Measurements from ENCODE around the gene LRP1B.

Gene LRP1B

GRCh38 chr2:140529706-140530105 is 1601.1 kb downstream of the LRP1B start:
- Histone ChIP-seq H3K27ac (ENCODE audit: low read depth, low read length, poor library complexity, severe bottlenecking) (no peak overlapping the region), H3K9ac (ENCODE audit: low read length) (no peak overlapping the region), H3K27me3 (ENCODE audit: insufficient read depth, low read length) (no peaks in the 10 kb centered on the region), H2AFZ (ENCODE audit: low read length) (no peak overlapping the region), H3K9me2 (ENCODE audit: low read depth, low read length) (no peaks in the 10 kb centered on the region), H3K4me3 (ENCODE audit: low read depth, low read length, poor library complexity, severe bottlenecking) (no peak overlapping the region), H3K4me1 (ENCODE audit: insufficient read depth, low read length, severe bottlenecking) (no peaks in the 10 kb centered on the region), H3K9me3 (ENCODE audit: low read length) (no peaks in the 10 kb centered on the region), H3K36me3 (ENCODE audit: insufficient read depth, low read length) (no peaks in the 10 kb centered on the region), H3K79me2 (ENCODE audit: insufficient read depth, low read length) (no peaks in the 10 kb centered on the region), H3F3A (ENCODE audit: insufficient read depth, low read length) (no peaks in the 10 kb centered on the region), H4K20me1 (ENCODE audit: insufficient read depth, low read length) (no peaks in the 10 kb centered on the region), H3K4me2 (ENCODE audit: low read length) (no peak overlapping the region)
- TF ChIP-seq, protein P1, sequence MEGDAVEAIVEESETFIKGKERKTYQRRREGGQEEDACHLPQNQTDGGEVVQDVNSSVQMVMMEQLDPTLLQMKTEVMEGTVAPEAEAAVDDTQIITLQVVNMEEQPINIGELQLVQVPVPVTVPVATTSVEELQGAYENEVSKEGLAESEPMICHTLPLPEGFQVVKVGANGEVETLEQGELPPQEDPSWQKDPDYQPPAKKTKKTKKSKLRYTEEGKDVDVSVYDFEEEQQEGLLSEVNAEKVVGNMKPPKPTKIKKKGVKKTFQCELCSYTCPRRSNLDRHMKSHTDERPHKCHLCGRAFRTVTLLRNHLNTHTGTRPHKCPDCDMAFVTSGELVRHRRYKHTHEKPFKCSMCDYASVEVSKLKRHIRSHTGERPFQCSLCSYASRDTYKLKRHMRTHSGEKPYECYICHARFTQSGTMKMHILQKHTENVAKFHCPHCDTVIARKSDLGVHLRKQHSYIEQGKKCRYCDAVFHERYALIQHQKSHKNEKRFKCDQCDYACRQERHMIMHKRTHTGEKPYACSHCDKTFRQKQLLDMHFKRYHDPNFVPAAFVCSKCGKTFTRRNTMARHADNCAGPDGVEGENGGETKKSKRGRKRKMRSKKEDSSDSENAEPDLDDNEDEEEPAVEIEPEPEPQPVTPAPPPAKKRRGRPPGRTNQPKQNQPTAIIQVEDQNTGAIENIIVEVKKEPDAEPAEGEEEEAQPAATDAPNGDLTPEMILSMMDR (IDR thresholded peaks at IDR 0.05; ENCODE audit: low read length), result no peak
- TF ChIP-seq EZH2 (IDR thresholded peaks at IDR 0.05; ENCODE audit: borderline replicate concordance, low read length), result no peak

- no peaks in the 10 kb centered on the region for H3K9me2 ChIP-seq (ENCODE audit: low read depth, low read length)
- H4K20me1 ChIP-seq (ENCODE audit: insufficient read depth, low read length), result no peaks in the 10 kb centered on the region
- no peaks in the 10 kb centered on the region for H3K9me3 ChIP-seq (ENCODE audit: low read length)
- H3K4me3 ChIP-seq (ENCODE audit: low read depth, low read length, poor library complexity, severe bottlenecking), result no peak overlapping the region
- no peaks in the 10 kb centered on the region for H3K79me2 ChIP-seq (ENCODE audit: insufficient read depth, low read length)
- no peaks in the 10 kb centered on the region for H3F3A ChIP-seq (ENCODE audit: insufficient read depth, low read length)
- no peak overlapping the region for H2AFZ ChIP-seq (ENCODE audit: low read length)
- H3K9ac ChIP-seq (ENCODE audit: low read length), result no peak overlapping the region
- H3K27ac ChIP-seq (ENCODE audit: low read depth, low read length, poor library complexity, severe bottlenecking), result no peak overlapping the region
- H3K4me2 ChIP-seq (ENCODE audit: low read length), result no peak overlapping the region
- no peaks in the 10 kb centered on the region for H3K27me3 ChIP-seq (ENCODE audit: insufficient read depth, low read length)
- no peak for TF ChIP-seq EZH2 (IDR thresholded peaks at IDR 0.05; ENCODE audit: borderline replicate concordance, low read length)
- TF ChIP-seq, protein P1 (IDR thresholded peaks at IDR 0.05; ENCODE audit: low read length), result no peak
- no peaks in the 10 kb centered on the region for H3K4me1 ChIP-seq (ENCODE audit: insufficient read depth, low read length, severe bottlenecking)
- H3K36me3 ChIP-seq (ENCODE audit: insufficient read depth, low read length), result no peaks in the 10 kb centered on the region
These were observed 1601.8 kb downstream of the LRP1B start for GRCh38 chr2:140528982-140529381.

- Histone ChIP-seq H3K4me1 (ENCODE audit: insufficient read depth, low read length, severe bottlenecking) (no peaks in the 10 kb centered on the region), H3K36me3 (ENCODE audit: insufficient read depth, low read length) (no peaks in the 10 kb centered on the region), H3K27ac (ENCODE audit: low read depth, low read length, poor library complexity, severe bottlenecking) (no peak overlapping the region), H3F3A (ENCODE audit: insufficient read depth, low read length) (no peaks in the 10 kb centered on the region), H3K4me3 (ENCODE audit: low read depth, low read length, poor library complexity, severe bottlenecking) (no peak overlapping the region), H4K20me1 (ENCODE audit: insufficient read depth, low read length) (no peaks in the 10 kb centered on the region), H3K27me3 (ENCODE audit: insufficient read depth, low read length) (no peaks in the 10 kb centered on the region), H3K4me2 (ENCODE audit: low read length) (no peak overlapping the region), H3K9ac (ENCODE audit: low read length) (no peak overlapping the region), H2AFZ (ENCODE audit: low read length) (no peak overlapping the region), H3K79me2 (ENCODE audit: insufficient read depth, low read length) (no peaks in the 10 kb centered on the region), H3K9me3 (ENCODE audit: low read length) (no peaks in the 10 kb centered on the region), H3K9me2 (ENCODE audit: low read depth, low read length) (no peaks in the 10 kb centered on the region)
- TF ChIP-seq, protein P1 (IDR thresholded peaks at IDR 0.05; ENCODE audit: low read length), result no peak
- TF ChIP-seq EZH2 (IDR thresholded peaks at IDR 0.05; ENCODE audit: borderline replicate concordance, low read length), result no peak
These were observed 1604.2 kb downstream of the LRP1B start for GRCh38 chr2:140526575-140526974.
